ENCODE data around the gene ARHGAP25. TPM values are rescaled to one million over a fixed set of nuclear protein-coding genes. Genes with fewer than 3 reads are reported as not detected.

ARHGAP25 gene
- total RNA-seq, 1 donor, result under 0.01 TPM

DNA sequence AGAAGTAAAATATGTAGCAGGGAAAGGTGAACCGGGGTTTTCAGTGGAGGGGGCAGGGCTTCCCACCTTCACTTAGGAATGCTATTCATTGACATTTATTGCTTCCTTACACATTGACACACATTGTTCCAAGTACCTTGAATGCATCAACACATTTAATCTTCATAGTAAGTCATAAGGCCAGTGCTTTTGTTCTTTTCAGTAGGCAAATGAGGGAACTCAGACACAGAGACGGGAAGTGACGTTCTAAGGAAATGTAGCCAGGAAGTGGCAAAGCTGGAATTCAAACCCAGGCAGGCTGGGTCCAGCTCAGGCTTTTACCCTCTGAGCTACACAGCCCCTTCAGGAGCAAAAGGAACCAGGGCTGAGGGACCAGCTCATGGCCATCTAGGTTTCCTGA is 115.9 kb downstream of the ARHGAP25 start:
- no peak overlapping the region for H3K4me2 ChIP-seq (ENCODE audit: insufficient read depth, low read length)
- no peaks in the 10 kb centered on the region for H3K9me3 ChIP-seq (ENCODE audit: low read depth, low read length)
- no peak overlapping the region for H2AFZ ChIP-seq (ENCODE audit: low read length)
- DNase-seq (ENCODE audit: insufficient read length, low spot score, missing footprints), result no peak
- H4K20me1 ChIP-seq (ENCODE audit: insufficient read depth, low read length), result no peaks in the 10 kb centered on the region
- H3K79me2 ChIP-seq (ENCODE audit: insufficient read depth, low read length), result no peaks in the 10 kb centered on the region
- H3K36me3 ChIP-seq (ENCODE audit: insufficient read depth, low read length), result no peaks in the 10 kb centered on the region
- H3K4me1 ChIP-seq (ENCODE audit: insufficient read depth, low read length), result no peaks in the 10 kb centered on the region
- peaks cover 43% of the 10 kb centered on the region for H3K27me3 ChIP-seq (ENCODE audit: insufficient read depth, low read length)
- H3K27ac ChIP-seq (ENCODE audit: low read depth, low read length), result no peak overlapping the region
- no peak overlapping the region for H3K4me3 ChIP-seq (ENCODE audit: insufficient read depth, low read length)
- TF ChIP-seq, protein P1, sequence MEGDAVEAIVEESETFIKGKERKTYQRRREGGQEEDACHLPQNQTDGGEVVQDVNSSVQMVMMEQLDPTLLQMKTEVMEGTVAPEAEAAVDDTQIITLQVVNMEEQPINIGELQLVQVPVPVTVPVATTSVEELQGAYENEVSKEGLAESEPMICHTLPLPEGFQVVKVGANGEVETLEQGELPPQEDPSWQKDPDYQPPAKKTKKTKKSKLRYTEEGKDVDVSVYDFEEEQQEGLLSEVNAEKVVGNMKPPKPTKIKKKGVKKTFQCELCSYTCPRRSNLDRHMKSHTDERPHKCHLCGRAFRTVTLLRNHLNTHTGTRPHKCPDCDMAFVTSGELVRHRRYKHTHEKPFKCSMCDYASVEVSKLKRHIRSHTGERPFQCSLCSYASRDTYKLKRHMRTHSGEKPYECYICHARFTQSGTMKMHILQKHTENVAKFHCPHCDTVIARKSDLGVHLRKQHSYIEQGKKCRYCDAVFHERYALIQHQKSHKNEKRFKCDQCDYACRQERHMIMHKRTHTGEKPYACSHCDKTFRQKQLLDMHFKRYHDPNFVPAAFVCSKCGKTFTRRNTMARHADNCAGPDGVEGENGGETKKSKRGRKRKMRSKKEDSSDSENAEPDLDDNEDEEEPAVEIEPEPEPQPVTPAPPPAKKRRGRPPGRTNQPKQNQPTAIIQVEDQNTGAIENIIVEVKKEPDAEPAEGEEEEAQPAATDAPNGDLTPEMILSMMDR (IDR thresholded peaks at IDR 0.05; ENCODE audit: extremely low read depth, low read depth, low read length), result no peak

DNA sequence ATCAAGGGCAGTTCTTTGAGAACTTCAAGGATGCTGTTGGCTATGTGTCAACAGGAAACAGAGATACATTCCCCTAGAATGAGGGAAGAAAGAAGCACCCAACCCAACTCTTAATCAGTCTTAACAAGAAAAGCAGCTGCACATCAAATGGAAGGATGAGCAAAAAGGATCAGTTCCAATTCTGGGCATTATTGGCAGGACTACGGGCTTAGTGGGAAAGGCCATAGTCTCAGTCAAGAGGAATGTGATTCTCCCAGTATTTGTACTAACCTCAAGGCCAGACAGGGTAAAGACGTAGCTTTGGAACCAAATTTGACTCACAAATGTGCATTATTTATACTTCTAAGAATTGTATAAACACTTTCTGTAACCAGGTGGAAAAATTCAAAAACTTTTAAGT is 118.4 kb downstream of the ARHGAP25 start:
- H3K79me2 ChIP-seq (ENCODE audit: insufficient read depth, low read length), result no peaks in the 10 kb centered on the region
- TF ChIP-seq, protein P1 (IDR thresholded peaks at IDR 0.05; ENCODE audit: extremely low read depth, low read depth, low read length), result no peak
- no peaks in the 10 kb centered on the region for H3K4me1 ChIP-seq (ENCODE audit: insufficient read depth, low read length)
- H3K9me3 ChIP-seq (ENCODE audit: low read depth, low read length), result no peaks in the 10 kb centered on the region
- no peak overlapping the region for H2AFZ ChIP-seq (ENCODE audit: low read length)
- no peaks in the 10 kb centered on the region for H3K36me3 ChIP-seq (ENCODE audit: insufficient read depth, low read length)
- H3K27ac ChIP-seq (ENCODE audit: low read depth, low read length), result no peak overlapping the region
- no peak overlapping the region for H3K4me3 ChIP-seq (ENCODE audit: insufficient read depth, low read length)
- no peak overlapping the region for H3K4me2 ChIP-seq (ENCODE audit: insufficient read depth, low read length)
- no peak for DNase-seq (ENCODE audit: insufficient read length, low spot score, missing footprints)
- no peaks in the 10 kb centered on the region for H4K20me1 ChIP-seq (ENCODE audit: insufficient read depth, low read length)
- H3K27me3 ChIP-seq (ENCODE audit: insufficient read depth, low read length), result peaks cover 41% of the 10 kb centered on the region

DNA sequence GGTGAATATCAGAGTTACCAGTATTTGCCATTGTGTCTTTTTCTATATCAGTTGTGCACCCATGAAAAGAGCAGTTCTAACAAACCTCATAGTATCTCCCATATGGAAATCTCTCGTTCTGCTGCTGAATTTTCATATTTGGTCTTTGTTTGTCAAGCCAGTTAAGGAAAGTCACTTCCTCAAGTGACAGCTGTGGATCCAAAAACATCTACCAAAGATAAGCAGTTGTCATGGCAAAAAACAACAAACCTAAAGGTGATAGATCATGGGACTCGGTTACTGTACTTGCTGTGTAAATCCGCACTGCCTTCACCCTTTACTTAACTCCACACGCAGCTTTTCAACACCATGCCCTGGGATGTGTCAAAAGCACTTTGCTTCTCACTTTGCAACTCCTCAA is 119.3 kb downstream of the ARHGAP25 start:
- H3K36me3 ChIP-seq (ENCODE audit: insufficient read depth, low read length), result no peaks in the 10 kb centered on the region
- H2AFZ ChIP-seq (ENCODE audit: low read length), result no peak overlapping the region
- no peak overlapping the region for H3K4me2 ChIP-seq (ENCODE audit: insufficient read depth, low read length)
- peaks cover 41% of the 10 kb centered on the region for H3K27me3 ChIP-seq (ENCODE audit: insufficient read depth, low read length)
- H3K27ac ChIP-seq (ENCODE audit: low read depth, low read length), result no peak overlapping the region
- no peaks in the 10 kb centered on the region for H3K9me3 ChIP-seq (ENCODE audit: low read depth, low read length)
- H4K20me1 ChIP-seq (ENCODE audit: insufficient read depth, low read length), result no peaks in the 10 kb centered on the region
- no peaks in the 10 kb centered on the region for H3K79me2 ChIP-seq (ENCODE audit: insufficient read depth, low read length)
- no peaks in the 10 kb centered on the region for H3K4me1 ChIP-seq (ENCODE audit: insufficient read depth, low read length)
- H3K4me3 ChIP-seq (ENCODE audit: insufficient read depth, low read length), result no peak overlapping the region
- no peak for DNase-seq (ENCODE audit: insufficient read length, low spot score, missing footprints)
- TF ChIP-seq, protein P1 (IDR thresholded peaks at IDR 0.05; ENCODE audit: extremely low read depth, low read depth, low read length), result no peak

DNA sequence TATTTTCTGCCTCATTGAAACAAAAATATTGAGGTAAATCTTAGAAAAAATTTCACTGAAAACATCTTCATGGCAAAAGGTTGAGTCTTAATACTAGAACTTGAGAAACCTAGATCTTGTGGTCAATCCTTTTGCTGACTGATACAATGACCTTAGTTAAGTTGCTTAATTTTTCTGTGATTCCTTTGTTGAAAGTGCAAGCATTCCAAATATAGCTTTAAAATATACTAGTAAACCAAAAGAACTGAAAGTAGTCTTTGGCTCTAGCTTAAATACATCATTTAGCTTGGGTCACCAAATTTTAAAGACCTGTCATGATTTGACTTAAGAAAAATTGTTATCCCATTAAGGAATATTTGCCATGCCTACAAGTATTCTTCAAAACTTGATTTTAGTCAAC is 119.9 kb downstream of the ARHGAP25 start:
- Histone ChIP-seq H3K36me3 (ENCODE audit: insufficient read depth, low read length) (no peaks in the 10 kb centered on the region), H4K20me1 (ENCODE audit: insufficient read depth, low read length) (no peaks in the 10 kb centered on the region), H3K4me2 (ENCODE audit: insufficient read depth, low read length) (no peak overlapping the region), H3K27me3 (ENCODE audit: insufficient read depth, low read length) (peaks cover 44% of the 10 kb centered on the region), H2AFZ (ENCODE audit: low read length) (no peak overlapping the region), H3K9me3 (ENCODE audit: low read depth, low read length) (no peaks in the 10 kb centered on the region), H3K4me1 (ENCODE audit: insufficient read depth, low read length) (no peaks in the 10 kb centered on the region), H3K27ac (ENCODE audit: low read depth, low read length) (no peak overlapping the region), H3K79me2 (ENCODE audit: insufficient read depth, low read length) (no peaks in the 10 kb centered on the region), H3K4me3 (ENCODE audit: insufficient read depth, low read length) (no peak overlapping the region)
- TF ChIP-seq, protein P1 (IDR thresholded peaks at IDR 0.05; ENCODE audit: extremely low read depth, low read depth, low read length), result no peak
- DNase-seq (ENCODE audit: insufficient read length, low spot score, missing footprints), result no peak

Measured in osteoblast (primary cell).